Mononuclear cell (primary cell): ENCODE results near the gene NET1. TPM values are rescaled to one million over a fixed set of nuclear protein-coding genes. Genes with fewer than 3 reads are reported as not detected.

Experiments used
- H3K27me3 ChIP-seq: 2 replicates; pipeline ENCODE4 v1.6.0; 2011; ENCODE audit warnings: low read length, control low read depth; ENCODE audit not compliant: insufficient read depth
- H3K4me1 ChIP-seq: 2 replicates; pipeline ENCODE4 v1.5.1; 2011; ENCODE audit warnings: mild to moderate bottlenecking, low read length, control low read depth; ENCODE audit not compliant: insufficient read depth
- H3K4me3 ChIP-seq: 2 replicates; pipeline ENCODE4 v1.5.1; 2011; ENCODE audit warnings: mild to moderate bottlenecking, low read length, moderate library complexity
- H3K9me3 ChIP-seq: 2 replicates; pipeline ENCODE4 v1.5.1; 2011; ENCODE audit warnings: low read depth, mild to moderate bottlenecking, control low read depth, low read length
- total RNA-seq: library from RNA; depleted of rRNA; stranded (reverse); fragments of >200 nt; gene quantifications from one replicate; pipeline ENCODE4 v1.2.3, GENCODE V29; 2012

The NET1 gene
- total RNA-seq, 1 donor: 24.6 TPM

GRCh38 chr10:5416981-5417380 is 4.6 kb downstream of the NET1 start:
- no peak overlapping the region for H3K4me3 ChIP-seq
- H3K9me3 ChIP-seq: peaks cover 13% of the 10 kb centered on the region
- H3K4me1 ChIP-seq: peaks cover 8% of the 10 kb centered on the region
- no peaks in the 10 kb centered on the region for H3K27me3 ChIP-seq

DNA sequence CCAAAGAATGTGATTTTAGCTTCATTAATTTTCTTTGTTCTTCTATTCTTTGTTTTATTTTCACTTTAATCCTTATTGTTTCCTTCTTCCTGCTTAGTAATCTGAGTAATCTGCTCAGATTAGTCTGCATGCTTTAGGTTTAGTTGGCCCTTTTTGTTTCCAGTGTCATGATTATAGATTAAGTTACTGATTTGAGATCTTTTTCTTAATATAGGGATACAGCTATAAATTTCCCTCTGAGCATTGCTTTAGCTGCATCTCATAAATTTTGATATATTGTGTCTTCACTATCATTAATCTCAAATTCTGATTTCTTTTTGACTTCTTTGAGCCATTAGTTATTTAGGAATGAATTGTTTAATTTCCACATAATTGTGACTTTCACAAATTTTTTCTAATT is 6.2 kb downstream of the NET1 start:
- Histone ChIP-seq H3K4me3 (no peak overlapping the region), H3K4me1 (no peaks in the 10 kb centered on the region), H3K9me3 (peaks cover 13% of the 10 kb centered on the region), H3K27me3 (no peaks in the 10 kb centered on the region)

GRCh38 chr10:5419466-5420094 is 7.2 kb downstream of the NET1 start:
- Histone ChIP-seq H3K9me3 (peaks cover 13% of the 10 kb centered on the region), H3K27me3 (no peaks in the 10 kb centered on the region), H3K4me1 (no peaks in the 10 kb centered on the region), H3K4me3 (no peak overlapping the region)

DNA sequence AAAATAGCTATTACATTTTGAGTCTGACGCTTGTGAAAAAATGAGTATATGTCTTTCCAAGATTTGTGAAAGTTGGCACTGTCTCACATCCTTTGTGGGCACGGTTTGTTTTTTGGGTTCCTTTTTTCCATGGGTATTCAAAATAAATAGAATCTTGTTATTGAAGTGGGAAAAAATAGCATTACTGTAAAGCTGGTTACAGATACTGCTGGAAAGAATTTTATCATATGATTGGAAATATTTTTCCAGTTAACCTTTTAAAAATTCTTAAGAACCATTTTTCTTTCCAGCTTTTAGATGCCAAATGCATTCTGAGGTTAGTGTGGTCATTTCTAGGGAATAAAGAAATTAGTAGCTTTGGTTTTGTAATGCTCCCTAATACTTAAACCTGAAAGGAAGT is 11.4 kb downstream of the NET1 start:
- H3K4me3 ChIP-seq: no peak overlapping the region
- peaks cover 8% of the 10 kb centered on the region for H3K9me3 ChIP-seq
- H3K27me3 ChIP-seq: no peaks in the 10 kb centered on the region
- no peaks in the 10 kb centered on the region for H3K4me1 ChIP-seq

- Histone ChIP-seq H3K9me3 (no peaks in the 10 kb centered on the region), H3K27me3 (no peaks in the 10 kb centered on the region), H3K4me1 (no peaks in the 10 kb centered on the region), H3K4me3 (no peak overlapping the region)
Measured at GRCh38 chr10:5424751-5425150, 12.4 kb downstream of the NET1 start.

DNA sequence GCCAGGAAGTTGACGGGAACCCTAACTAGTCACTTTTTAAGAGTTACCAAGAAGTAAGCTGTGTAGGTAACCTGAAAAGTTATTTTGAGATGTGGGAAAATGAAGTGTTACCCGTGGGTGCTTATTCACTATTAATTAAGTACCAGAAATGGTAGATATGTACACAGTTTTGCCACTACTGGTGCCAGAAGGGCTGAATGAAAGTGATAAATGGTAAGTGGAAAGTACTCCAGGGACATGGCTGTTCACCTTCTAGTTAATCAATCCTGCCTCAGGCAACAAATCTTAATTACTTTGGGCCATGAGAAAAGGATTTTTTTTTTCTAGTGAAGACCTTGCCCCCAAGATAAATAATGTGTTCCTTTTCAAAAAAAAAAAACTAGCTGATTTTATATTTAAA is 15.8 kb downstream of the NET1 start:
- H3K27me3 ChIP-seq: no peaks in the 10 kb centered on the region
- no peak overlapping the region for H3K4me3 ChIP-seq
- H3K9me3 ChIP-seq: no peaks in the 10 kb centered on the region
- H3K4me1 ChIP-seq: no peaks in the 10 kb centered on the region

GRCh38 chr10:5433182-5433581 is 20.8 kb downstream of the NET1 start:
- Histone ChIP-seq H3K4me1 (no peaks in the 10 kb centered on the region), H3K4me3 (no peak overlapping the region), H3K27me3 (no peaks in the 10 kb centered on the region), H3K9me3 (no peaks in the 10 kb centered on the region)

DNA sequence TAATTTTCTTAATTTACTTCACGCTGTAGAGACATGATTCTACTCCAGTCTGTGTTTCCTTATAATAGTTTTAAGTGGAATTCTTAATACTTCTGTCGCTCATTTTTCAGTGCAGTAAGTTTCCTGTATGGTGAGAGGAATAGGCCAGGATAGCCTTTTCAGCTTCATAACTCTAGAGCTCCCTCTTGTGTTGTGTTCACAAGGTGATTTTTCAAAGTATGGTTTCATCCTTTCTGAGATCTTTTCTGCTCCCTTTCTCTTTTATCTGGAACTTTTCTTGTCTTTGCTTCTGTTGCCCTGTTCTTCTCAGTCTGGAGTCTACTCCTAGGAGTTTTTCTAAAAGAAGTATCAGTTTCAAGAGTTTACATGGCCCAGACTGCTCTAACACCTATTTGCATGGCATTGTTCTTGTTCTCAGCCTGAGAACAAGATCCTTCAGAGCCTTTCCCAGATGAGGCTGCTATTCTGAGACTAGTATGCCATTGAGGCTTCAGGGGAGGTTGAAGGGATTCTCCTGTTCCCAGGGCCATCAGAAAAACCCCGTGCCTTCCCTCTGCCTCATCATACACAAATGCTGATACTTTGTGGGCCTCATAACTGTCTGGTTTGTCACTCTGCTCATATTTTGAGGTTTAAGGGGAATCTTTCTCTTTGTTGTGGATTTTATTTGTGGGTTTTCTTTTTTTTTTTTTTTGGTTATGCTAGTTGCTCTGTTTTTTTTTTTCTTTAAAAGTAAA is 21.8 kb downstream of the NET1 start:
- H3K27me3 ChIP-seq: no peaks in the 10 kb centered on the region
- no peaks in the 10 kb centered on the region for H3K9me3 ChIP-seq
- H3K4me1 ChIP-seq: no peaks in the 10 kb centered on the region

DNA sequence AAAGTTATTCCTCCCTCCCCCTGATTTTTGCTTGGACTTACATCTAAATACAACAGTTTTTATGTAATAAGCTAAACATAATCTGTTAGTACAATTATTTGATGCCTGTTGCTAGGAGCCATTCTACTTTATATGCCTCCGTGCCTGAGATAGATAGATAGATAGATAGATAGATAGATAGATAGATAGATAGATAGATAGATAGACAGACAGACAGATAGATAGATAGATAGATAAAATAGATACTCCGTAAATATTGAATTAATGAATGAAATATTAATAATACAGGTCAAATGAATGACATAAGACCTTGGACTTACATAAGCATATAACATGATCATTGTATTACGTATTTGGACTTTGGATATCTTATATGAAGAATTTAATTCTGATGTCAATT is 23.0 kb downstream of the NET1 start:
- Histone ChIP-seq H3K4me1 (no peaks in the 10 kb centered on the region), H3K4me3 (no peak overlapping the region), H3K27me3 (no peaks in the 10 kb centered on the region), H3K9me3 (no peaks in the 10 kb centered on the region)

More for the DNA sequence above, 21.8 kb downstream of the NET1 start:
- H3K4me3 ChIP-seq: no peak overlapping the region

- H3K4me1 ChIP-seq: no peaks in the 10 kb centered on the region
- no peak overlapping the region for H3K4me3 ChIP-seq
- H3K27me3 ChIP-seq: no peaks in the 10 kb centered on the region
- H3K9me3 ChIP-seq: no peaks in the 10 kb centered on the region
Measured at GRCh38 chr10:5440206-5440605, 27.8 kb downstream of the NET1 start.

GRCh38 chr10:5441106-5441505 is 28.7 kb downstream of the NET1 start:
- no peaks in the 10 kb centered on the region for H3K9me3 ChIP-seq
- no peaks in the 10 kb centered on the region for H3K27me3 ChIP-seq
- H3K4me3 ChIP-seq: no peak overlapping the region
- peaks cover 1% of the 10 kb centered on the region for H3K4me1 ChIP-seq

DNA sequence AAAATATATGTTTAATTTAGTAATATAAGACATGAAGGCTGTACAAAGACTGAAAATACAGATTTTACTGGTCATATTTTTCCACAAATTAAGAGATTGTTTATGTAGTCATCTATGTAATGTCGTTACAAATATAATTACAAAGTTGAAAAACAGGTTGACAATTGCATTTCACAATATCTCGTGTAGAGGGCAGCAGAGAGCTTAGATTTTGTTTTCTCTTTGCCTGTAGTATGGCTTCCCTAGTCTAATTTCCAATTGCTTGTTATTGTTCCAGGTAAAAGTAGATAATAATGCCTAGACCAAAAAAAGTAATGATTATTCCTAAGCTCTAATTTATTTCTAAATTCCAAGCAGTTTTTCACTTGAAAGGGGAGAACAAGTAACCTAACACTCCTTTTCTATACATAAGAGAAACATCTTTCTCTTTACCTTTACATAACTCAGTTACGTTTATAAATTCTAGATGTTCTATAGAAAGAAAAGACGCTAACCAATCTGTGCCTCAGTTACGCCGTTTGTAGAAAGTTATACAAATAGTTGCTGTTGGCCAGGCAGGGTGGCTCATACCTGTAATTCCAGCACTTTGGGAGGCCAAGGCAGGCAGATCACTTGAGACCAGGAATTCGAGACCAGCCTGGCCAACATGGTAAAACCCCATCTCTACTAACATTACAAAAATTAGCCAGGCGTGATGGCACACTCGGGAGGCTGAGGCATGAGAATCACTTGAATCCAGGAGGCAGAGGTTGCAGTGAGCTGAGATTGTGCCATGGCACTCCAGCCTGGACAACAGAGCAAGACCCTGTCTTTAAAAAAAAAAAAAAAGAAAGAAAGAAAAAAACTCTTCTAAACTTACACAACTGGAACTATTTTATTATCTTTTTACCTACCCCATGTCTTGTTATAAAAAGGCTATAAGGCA is 30.0 kb downstream of the NET1 start:
- Histone ChIP-seq H3K4me1 (peaks cover 7% of the 10 kb centered on the region), H3K4me3 (no peak overlapping the region), H3K9me3 (no peaks in the 10 kb centered on the region), H3K27me3 (no peaks in the 10 kb centered on the region)

GRCh38 chr10:5442990-5443370 is 30.6 kb downstream of the NET1 start:
- H3K4me1 ChIP-seq: peaks cover 7% of the 10 kb centered on the region
- no peaks in the 10 kb centered on the region for H3K9me3 ChIP-seq
- no peak overlapping the region for H3K4me3 ChIP-seq
- H3K27me3 ChIP-seq: no peaks in the 10 kb centered on the region

DNA sequence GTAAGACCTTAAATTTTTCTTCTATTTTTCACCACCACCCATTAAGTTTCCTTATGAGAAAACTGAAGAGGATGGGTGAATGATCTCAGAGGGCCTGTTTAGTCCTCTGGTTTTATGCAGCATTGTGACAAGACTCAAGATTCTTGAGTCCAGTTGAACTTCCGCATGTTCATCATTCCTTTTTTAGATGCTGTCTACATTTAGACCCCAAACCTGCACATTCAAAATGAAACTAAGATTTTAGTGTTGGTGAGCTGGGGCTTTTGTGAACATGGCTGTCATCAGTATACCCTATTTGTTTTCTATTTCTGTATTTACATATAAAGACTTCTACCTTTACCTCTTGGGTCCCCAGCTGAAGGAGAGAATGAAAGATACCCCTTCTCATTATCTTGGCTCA is 31.1 kb downstream of the NET1 start:
- Histone ChIP-seq H3K4me3 (no peak overlapping the region), H3K27me3 (no peaks in the 10 kb centered on the region), H3K9me3 (no peaks in the 10 kb centered on the region), H3K4me1 (peaks cover 7% of the 10 kb centered on the region)

DNA sequence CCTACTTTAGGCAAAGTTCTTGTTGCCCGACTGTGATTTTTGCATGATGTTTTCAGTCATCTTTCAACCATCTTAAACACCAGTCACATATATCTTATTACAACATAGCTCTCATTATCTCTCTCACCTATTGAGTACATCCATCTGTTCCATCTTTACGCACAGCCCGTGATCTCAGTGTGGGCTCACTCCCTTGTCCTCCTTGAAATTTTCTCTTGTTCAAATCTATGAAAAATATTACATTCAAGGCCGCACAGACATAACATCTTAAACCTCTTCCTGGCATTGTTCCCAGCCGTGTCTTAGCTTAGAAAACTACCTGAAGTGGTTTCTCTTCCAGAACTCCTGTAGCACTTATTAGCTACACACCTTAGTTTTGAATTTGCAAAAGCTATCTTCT is 32.6 kb downstream of the NET1 start:
- H3K4me1 ChIP-seq: peaks cover 9% of the 10 kb centered on the region
- no peak overlapping the region for H3K4me3 ChIP-seq
- no peaks in the 10 kb centered on the region for H3K9me3 ChIP-seq
- no peaks in the 10 kb centered on the region for H3K27me3 ChIP-seq
